ENCODE results near the gene NRG2.

The NRG2 gene

DNA sequence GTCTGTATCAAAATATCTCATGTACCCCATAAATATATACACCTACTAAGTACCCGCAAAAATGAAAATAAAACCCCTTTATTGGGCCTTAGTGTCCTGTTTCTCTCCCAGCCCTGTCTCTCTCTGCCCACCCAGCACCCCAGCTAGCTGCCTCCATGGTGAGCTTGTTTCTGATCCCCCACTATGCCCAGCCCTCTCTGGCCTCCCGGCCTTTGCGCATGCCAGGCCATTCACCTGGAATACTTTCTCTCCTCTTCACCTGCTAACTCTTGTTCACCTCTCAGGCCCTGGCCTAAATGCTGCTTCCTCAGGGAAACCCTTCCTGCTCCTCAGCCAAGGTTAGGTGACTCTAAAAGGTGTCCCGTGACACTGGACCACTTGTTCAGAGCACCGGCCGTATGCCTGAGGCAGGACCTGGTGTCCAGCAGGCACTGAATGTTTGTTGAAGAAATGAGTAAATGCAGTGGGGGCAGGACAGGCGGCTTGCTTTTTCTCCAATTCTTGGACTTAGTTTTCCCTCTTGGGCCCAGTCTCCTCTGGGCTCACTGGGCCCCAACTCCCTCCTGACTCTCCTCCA, 189.0 kb downstream of the NRG2 start:
- DNase-seq (ENCODE audit: low read depth) = no peak
- H3K4me3 ChIP-seq (ENCODE audit: low read length) = no peak overlapping the region
- no peak for TF ChIP-seq CTCF (conservative IDR thresholded peaks at IDR 0.05; ENCODE audit: low read depth, low read length)

DNA sequence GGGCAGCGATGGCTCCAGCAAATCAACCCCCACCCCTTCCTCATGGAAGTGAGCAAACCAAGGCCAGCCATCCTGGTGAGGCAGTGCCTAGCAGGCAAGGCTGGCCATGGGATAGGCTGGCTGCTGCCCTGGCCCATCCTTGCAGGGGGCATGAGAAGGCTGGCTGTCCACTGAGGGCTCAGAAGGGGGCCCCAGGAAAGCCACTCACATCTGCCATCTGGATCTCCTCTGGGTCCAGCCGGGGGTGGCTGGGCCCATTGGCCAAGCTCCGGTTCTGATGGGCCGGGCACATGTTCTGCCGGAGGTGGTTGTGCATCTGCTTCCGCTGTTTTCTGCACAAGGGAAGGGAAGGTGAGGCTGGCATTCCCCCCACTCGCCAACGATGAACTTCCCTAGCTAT, 190.4 kb downstream of the NRG2 start:
- no peak for DNase-seq (ENCODE audit: low read depth)

DNA sequence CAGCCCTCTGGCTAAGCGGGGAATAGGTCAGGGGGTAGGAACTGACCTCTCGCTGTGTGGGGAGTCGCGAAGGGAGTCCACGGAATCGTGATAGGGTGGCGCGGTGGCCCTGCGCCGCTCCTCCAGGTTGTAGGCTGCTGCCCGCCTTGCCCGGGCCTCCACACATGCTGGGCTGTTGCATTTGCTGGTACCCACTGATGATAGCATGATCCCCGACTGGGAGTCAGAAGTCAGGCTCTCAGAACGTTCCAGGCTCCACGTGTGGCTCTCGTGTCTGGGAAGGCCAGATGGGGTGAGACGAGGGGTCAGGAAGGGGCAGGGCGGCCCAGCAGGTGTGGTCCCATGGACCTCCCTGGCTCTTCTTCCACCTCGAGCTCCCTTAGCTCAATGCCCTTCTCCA, 191.5 kb downstream of the NRG2 start:
- TF ChIP-seq CTCF (conservative IDR thresholded peaks at IDR 0.05; ENCODE audit: low read depth, low read length) = no peak
- no peak for DNase-seq (ENCODE audit: low read depth)
- H3K4me3 ChIP-seq (ENCODE audit: low read length) = no peak overlapping the region

More for the DNA sequence above, 190.4 kb downstream of the NRG2 start:
- no peak for TF ChIP-seq CTCF (conservative IDR thresholded peaks at IDR 0.05; ENCODE audit: low read depth, low read length)
- H3K4me3 ChIP-seq (ENCODE audit: low read length) = no peak overlapping the region

GRCh38 chr5:139850423-139851016, 192.6 kb downstream of the NRG2 start:
- no peak for TF ChIP-seq CTCF (conservative IDR thresholded peaks at IDR 0.05; ENCODE audit: low read depth, low read length)
- no peak overlapping the region for H3K4me3 ChIP-seq (ENCODE audit: low read length)
- no peak for DNase-seq (ENCODE audit: low read depth)

DNA sequence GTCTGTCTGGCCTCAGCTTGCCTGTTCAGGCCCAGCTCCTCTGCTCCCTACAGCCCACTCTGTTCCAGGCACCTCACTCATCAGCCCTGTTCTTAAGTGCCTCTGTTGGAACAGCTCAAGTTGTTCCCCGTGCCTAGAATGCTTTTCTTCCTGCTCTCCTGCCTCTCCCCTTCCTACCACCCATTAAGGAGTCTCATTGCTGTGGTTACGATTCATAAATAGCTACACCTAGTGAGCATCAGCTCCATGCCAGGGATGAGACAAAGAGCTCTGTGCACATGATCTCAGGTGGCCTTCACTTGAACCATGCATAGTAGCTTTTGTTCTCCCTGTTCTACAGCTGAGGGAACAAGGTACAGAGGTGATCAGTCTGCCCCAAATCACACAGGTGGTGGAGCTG, 193.2 kb downstream of the NRG2 start:
- no peak for DNase-seq (ENCODE audit: low read depth)
- H3K4me3 ChIP-seq (ENCODE audit: low read length) = no peak overlapping the region
- no peak for TF ChIP-seq CTCF (conservative IDR thresholded peaks at IDR 0.05; ENCODE audit: low read depth, low read length)

DNA sequence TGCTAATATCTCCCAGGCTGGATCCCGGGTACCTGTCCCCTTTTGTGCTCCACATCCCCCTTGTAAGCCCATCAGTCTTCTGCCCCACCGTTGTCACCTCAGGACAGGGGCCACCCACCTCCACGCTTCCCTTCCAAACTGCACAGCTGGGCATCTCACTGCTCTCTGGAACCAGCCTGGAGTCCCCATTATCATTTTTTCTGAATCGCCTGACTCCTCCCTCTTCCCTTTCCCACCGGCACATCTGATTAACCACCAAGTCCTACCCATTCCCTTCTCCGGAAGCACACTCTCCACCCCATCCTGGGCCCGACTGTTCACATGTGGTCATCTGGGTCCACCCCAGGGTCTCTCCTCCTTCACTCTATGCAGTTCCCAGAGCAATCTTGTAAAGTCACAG, 193.6 kb downstream of the NRG2 start:
- no peak for TF ChIP-seq CTCF (conservative IDR thresholded peaks at IDR 0.05; ENCODE audit: low read depth, low read length)
- no peak overlapping the region for H3K4me3 ChIP-seq (ENCODE audit: low read length)

DNA sequence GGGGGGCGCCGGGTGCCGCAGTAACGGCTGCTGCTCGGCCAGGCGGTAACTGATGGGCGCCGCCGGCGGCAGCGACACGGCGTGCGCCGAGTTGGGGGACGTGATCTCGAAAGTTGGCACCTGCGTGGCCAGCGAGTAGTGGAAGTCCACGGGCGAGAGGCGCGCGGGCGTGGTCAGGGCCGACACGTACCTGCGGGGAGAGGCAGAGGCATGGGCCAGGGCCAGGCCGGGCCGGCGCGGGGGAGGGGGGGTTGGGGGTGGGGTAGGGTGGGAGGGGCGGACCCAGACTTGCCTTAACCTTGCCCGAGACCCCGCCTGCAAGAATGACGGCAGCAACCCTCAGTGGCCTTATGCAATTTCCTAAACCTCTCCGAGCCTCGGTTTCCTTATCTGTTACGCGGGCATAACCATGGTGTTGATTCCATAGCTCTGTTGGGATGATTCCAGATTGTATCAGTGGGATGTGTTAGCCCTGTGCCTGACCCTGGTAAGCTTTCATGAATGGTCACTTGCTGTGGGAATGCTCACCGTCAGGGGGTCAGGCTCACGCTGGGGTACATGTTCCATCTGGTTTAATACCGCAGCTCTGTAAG, 194.5 kb downstream of the NRG2 start:
- no peak for TF ChIP-seq CTCF (conservative IDR thresholded peaks at IDR 0.05; ENCODE audit: low read depth, low read length)
- no peak for DNase-seq (ENCODE audit: low read depth)
- H3K4me3 ChIP-seq (ENCODE audit: low read length) = peak overlapping the region; percentile 19

More for the DNA sequence above, 193.6 kb downstream of the NRG2 start:
- DNase-seq (ENCODE audit: low read depth) = no peak
